OCI-LY7 (cell line): ENCODE results near the gene RACGAP1. TPM values are rescaled to one million over a fixed set of nuclear protein-coding genes. Genes with fewer than 3 reads are reported as not detected.
"Not testable (repeated sequence)": the region's sequence is repeated elsewhere in the genome, so short reads cannot be mapped to it uniquely, and the experiment has no call there.

Experiments used
- BruUV-seq: library from RNA; stranded (reverse); fragments of 400-500 nt; replicated peaks from 2 replicates; lab custom pipeline; 2021; lab: Mats Ljungman, UMichigan
- CTCF ChIA-PET: fragments of 300-600 bp; sonication (Branson Sonifier 250); formaldehyde crosslinking; loops from one replicate; lab custom pipeline; 2022; ENCODE audit warnings: antibody characterized with exemption; ENCODE audit not compliant: unreplicated experiment; lab: Charles Lee
- POLR2A ChIA-PET: fragments of 300-600 bp; sonication (Branson Sonifier 250); formaldehyde crosslinking; loops from one replicate; lab custom pipeline; 2022; ENCODE audit warnings: antibody characterized with exemption; lab: Charles Lee
- DNase-seq: peaks from one replicate; pipeline ENCODE4 v3.0.0-alpha.2; 2015; ENCODE audit warnings: low spot score
- H2AFZ ChIP-seq: fragments of 200-600 bp; sonication (generic), shearing (Covaris generic); 2 replicates; pipeline ENCODE4 v1.6.1; 2014; ENCODE audit warnings: mild to moderate bottlenecking, antibody characterized with exemption, low read length, moderate library complexity
- H3K27ac ChIP-seq: fragments of 200-600 bp; sonication (generic); 2 replicates; pipeline ENCODE4 v1.5.1; 2014; ENCODE audit warnings: mixed run types, low read depth, mild to moderate bottlenecking, moderate library complexity, low read length, inconsistent platforms; ENCODE audit not compliant: poor library complexity, severe bottlenecking
- H3K36me3 ChIP-seq: fragments of 200-600 bp; sonication (generic); 2 replicates; pipeline ENCODE4 v1.6.1; 2014; ENCODE audit warnings: mild to moderate bottlenecking, antibody characterized with exemption, low read length, moderate library complexity, mixed read lengths; ENCODE audit not compliant: insufficient read depth
- H3K4me1 ChIP-seq: fragments of 200-600 bp; sonication (generic); 2 replicates; pipeline ENCODE4 v1.5.1; 2014; ENCODE audit warnings: mild to moderate bottlenecking, low read length; ENCODE audit not compliant: insufficient read depth, poor library complexity, severe bottlenecking
- H3K4me2 ChIP-seq: fragments of 200-600 bp; sonication (generic); 2 replicates; pipeline ENCODE4 v1.6.1; 2014; ENCODE audit warnings: mild to moderate bottlenecking, low read length
- H3K4me3 ChIP-seq: fragments of 200-600 bp; sonication (generic); 2 replicates; pipeline ENCODE4 v1.5.1; 2014; ENCODE audit warnings: mild to moderate bottlenecking, low read depth, low read length; ENCODE audit not compliant: poor library complexity, severe bottlenecking
- H3K79me2 ChIP-seq: fragments of 200-600 bp; sonication (generic); 2 replicates; pipeline ENCODE4 v1.6.1; 2016; ENCODE audit warnings: low read depth, mild to moderate bottlenecking, low read length, moderate library complexity, mixed read lengths; ENCODE audit not compliant: insufficient read depth
- H3K9me2 ChIP-seq: fragments of 200-600 bp; sonication (generic); 2 replicates; pipeline ENCODE4 v1.6.1; 2016; ENCODE audit warnings: mild to moderate bottlenecking, low read length, mixed read lengths; ENCODE audit not compliant: insufficient read depth
- H3K9me3 ChIP-seq: fragments of 200-600 bp; sonication (generic); 2 replicates; pipeline ENCODE4 v1.6.1; 2014; ENCODE audit warnings: mild to moderate bottlenecking, mixed run types, low read length, mixed read lengths
- H4K20me1 ChIP-seq: fragments of 200-600 bp; sonication (generic); 2 replicates; pipeline ENCODE4 v1.6.1; 2014; ENCODE audit warnings: mild to moderate bottlenecking, antibody characterized with exemption, low read length, moderate library complexity, mixed read lengths; ENCODE audit not compliant: insufficient read depth
- EZH2phosphoT487 ChIP-seq: fragments of 200-600 bp; sonication (generic); IDR thresholded peaks from 2 replicates; pipeline ENCODE4 v1.6.1; 2018; ENCODE audit warnings: low read depth, borderline replicate concordance, mild to moderate bottlenecking, mixed run types, antibody characterized with exemption, low read length, moderate library complexity, mixed read lengths
- intact Hi-C: fragments of 100-400 bp; cut with micrococcal nuclease; formaldehyde crosslinking; loops from one replicate; pipeline ENCODE4 v1.10.0; 2022; ENCODE audit not compliant: unreplicated experiment
- total RNA-seq, 2 experiments: library from RNA; depleted of rRNA in 1 of 2; stranded (reverse); fragments of >200 nt in 1 of 2; shearing (Covaris generic) in 1 of 2; gene quantifications; 2 replicates each; pipeline ENCODE4 v1.2.3, GENCODE V29; 2014 to 2022
- TF ChIP-seq, protein P1 (sequence below): fragments of 200-600 bp; sonication (generic); conservative IDR thresholded peaks from 2 replicates; pipeline ENCODE4 v1.5.1; 2014; ENCODE audit warnings: mild to moderate bottlenecking, antibody characterized with exemption, low read length, moderate library complexity, mixed read lengths

Gene RACGAP1
- total RNA-seq, 2 experiments from 2014 or later, result 69.6 to 104 TPM

DNA sequence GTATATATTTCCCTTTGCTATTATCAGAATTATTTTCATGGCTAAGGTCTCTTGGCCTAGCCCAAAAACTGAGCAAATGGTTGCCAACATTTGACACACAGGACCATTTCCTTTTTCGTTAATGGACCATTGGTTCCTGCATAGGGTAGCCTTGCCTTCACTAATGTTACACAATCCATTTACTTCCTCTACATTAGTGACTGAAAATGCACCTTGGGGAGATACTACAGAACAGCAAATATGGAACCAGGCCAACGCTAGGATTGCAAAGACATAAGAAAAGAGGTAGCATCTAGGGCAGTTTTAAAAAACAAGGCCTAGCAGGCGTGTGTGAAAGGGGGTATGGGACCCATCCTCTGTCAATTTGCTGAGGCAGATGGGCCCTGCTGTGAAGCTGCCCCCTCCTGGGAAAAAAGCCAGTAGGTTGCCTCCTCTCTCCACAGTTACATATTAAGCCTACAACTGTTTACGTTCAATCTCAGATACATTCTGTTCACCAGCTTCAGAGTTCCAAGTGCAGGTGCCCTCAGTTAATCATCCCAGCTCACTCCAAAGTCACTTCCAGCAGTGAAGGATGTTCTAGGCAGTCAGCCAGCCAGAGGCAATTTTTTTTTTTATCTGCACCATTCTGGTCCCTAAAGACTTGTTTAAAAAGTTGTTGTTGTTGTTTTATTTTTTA lies 37.5 kb downstream of the RACGAP1 start:
- DNase-seq, result no peak
- BruUV-seq, result no TSS peak
- H4K20me1 ChIP-seq, result no peaks in the 10 kb centered on the region
- no peak overlapping the region for H3K4me3 ChIP-seq
- H3K9me2 ChIP-seq, result no peaks in the 10 kb centered on the region
- POLR2A ChIA-PET, result interaction anchor here (0.7 kb wide), 1 partner anchor 20 kb away, joined by 3 read pairs; no protein-coding TSS in a partner anchor
- no peaks in the 10 kb centered on the region for H3K9me3 ChIP-seq
- H2AFZ ChIP-seq, result no peak overlapping the region
- no peak for TF ChIP-seq EZH2phosphoT487
- TF ChIP-seq, protein P1, sequence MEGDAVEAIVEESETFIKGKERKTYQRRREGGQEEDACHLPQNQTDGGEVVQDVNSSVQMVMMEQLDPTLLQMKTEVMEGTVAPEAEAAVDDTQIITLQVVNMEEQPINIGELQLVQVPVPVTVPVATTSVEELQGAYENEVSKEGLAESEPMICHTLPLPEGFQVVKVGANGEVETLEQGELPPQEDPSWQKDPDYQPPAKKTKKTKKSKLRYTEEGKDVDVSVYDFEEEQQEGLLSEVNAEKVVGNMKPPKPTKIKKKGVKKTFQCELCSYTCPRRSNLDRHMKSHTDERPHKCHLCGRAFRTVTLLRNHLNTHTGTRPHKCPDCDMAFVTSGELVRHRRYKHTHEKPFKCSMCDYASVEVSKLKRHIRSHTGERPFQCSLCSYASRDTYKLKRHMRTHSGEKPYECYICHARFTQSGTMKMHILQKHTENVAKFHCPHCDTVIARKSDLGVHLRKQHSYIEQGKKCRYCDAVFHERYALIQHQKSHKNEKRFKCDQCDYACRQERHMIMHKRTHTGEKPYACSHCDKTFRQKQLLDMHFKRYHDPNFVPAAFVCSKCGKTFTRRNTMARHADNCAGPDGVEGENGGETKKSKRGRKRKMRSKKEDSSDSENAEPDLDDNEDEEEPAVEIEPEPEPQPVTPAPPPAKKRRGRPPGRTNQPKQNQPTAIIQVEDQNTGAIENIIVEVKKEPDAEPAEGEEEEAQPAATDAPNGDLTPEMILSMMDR, result no peak
- H3K4me2 ChIP-seq, result no peak overlapping the region
- no peaks in the 10 kb centered on the region for H3K4me1 ChIP-seq
- CTCF ChIA-PET, result no interaction called here
- no peaks in the 10 kb centered on the region for H3K79me2 ChIP-seq
- H3K27ac ChIP-seq, result no peak overlapping the region
- H3K36me3 ChIP-seq, result peaks cover 79% of the 10 kb centered on the region
- intact Hi-C loops, result no loop called here

DNA sequence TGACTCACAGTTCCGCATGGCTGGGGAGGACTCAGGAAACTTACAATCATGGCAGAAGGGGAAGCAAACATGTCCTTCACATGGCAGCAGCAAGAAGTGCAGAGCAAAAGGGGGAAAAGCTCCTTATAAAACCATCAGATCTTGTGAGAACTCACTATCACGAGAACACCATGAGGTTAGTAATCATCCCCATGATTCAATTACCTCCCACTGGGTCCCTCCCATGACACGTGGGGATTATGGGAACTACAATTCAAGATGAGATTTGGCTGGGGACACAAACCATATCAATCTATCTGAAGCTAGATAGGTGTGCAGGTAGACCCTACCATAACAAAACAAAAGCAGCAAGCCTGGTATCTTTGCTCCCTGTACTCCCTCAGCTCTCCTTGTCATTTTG lies 38.8 kb downstream of the RACGAP1 start:
- CTCF ChIA-PET, H3K9me2 ChIP-seq, H4K20me1 ChIP-seq, H3K27ac ChIP-seq, POLR2A ChIA-PET, H3K79me2 ChIP-seq, BruUV-seq, H3K4me3 ChIP-seq, DNase-seq, H3K9me3 ChIP-seq, H3K4me2 ChIP-seq, H2AFZ ChIP-seq, intact Hi-C loops, H3K4me1 ChIP-seq: not testable (repeated sequence)
- H3K36me3 ChIP-seq, result peaks cover 66% of the 10 kb centered on the region

DNA sequence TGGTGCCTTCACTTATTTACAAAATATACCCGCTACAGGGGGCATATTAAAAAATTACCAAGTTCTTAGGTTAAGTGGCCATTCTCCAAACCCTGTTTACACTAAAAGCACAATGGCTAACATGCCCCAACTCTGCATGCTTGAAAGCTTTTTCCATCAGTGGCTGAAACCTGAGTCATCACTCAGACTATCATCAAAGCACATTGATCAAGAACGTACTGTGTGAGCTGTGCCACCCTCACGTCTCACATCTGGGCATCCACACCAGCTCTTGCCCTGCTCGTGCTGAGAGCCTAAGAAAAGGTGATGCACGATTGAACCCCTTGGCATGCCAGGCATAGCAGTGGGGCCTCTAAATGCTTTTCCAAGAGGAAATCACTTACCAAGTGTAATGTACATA lies 39.3 kb downstream of the RACGAP1 start:
- Histone ChIP-seq H3K4me1 (no peaks in the 10 kb centered on the region), H2AFZ (no peak overlapping the region), H4K20me1 (no peaks in the 10 kb centered on the region), H3K79me2 (no peaks in the 10 kb centered on the region), H3K27ac (no peak overlapping the region), H3K36me3 (peaks cover 63% of the 10 kb centered on the region), H3K4me3 (no peak overlapping the region), H3K4me2 (no peak overlapping the region), H3K9me2 (no peaks in the 10 kb centered on the region), H3K9me3 (no peaks in the 10 kb centered on the region)
- CTCF ChIA-PET, result no interaction called here
- POLR2A ChIA-PET, result interaction anchor here (0.6 kb wide), 1 partner anchor 31 kb away, joined by 3 read pairs; no protein-coding TSS in a partner anchor
- TF ChIP-seq EZH2phosphoT487, result no peak
- TF ChIP-seq, protein P1, result no peak
- BruUV-seq, result no TSS peak
- DNase-seq, result no peak
- intact Hi-C loops, result no loop called here
